Measurements from ENCODE around the gene ZNF837. TPM values are rescaled to one million over a fixed set of nuclear protein-coding genes. Genes with fewer than 3 reads are reported as not detected.

Gene ZNF837
- total and polyA plus RNA-seq, 2 of the 4 experiments (the other 2 are of a cell fraction) = 0.54 to 1.2 TPM

DNA sequence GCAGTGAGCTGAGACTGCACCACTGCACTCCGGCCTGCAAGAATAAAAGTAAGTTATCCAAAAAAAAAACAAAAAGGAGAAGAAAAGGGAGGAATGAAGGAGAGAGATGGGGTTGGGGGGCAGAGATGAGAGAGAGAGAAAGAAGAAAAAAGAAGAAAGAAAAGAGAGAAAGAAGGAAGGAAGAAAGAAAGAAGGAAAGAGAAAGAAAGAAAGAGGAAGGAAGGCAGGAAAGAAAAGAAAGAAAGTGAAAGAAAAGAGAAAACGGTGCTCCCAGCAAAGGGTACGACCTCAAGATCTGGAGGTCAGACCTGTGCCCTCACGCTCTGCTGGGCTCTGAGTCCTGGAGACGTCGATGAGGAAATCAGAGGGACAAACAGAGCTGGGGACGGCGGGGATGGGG is 31.2 kb downstream of the ZNF837 start:
- DNase-seq (no peak), ATAC-seq (ENCODE audit: low read depth) (no peak)
- no peak overlapping the region for H4K5ac ChIP-seq (ENCODE audit: low read depth, low read length)
- no peak overlapping the region for H3K4ac ChIP-seq (ENCODE audit: low read depth, low read length)
- no peak overlapping the region for H2BK20ac ChIP-seq (ENCODE audit: low read depth, low read length)
- H2BK5ac ChIP-seq (ENCODE audit: low read depth, low read length, poor library complexity, severe bottlenecking) = no peak overlapping the region
- H3K79me1 ChIP-seq (ENCODE audit: low read depth in 1 of 2, low read length in 2 of 2) = peaks cover 12 to 51% of the 10 kb centered on the region in 2 experiments
- no peak overlapping the region for H2BK120ac ChIP-seq (ENCODE audit: low read depth, low read length)
- BruUV-seq (replicated peaks) = no TSS peak
- POLR2A ChIA-PET (ENCODE audit: unreplicated experiment) = interaction anchor here (0.7 kb wide), 1 partner anchor 13 kb away, joined by 3 read pairs; the partner anchor contains the start of gene ZNF497
- H3K4me1 ChIP-seq (ENCODE audit: control insufficient read depth, insufficient read depth, low read length) = peaks cover 6% of the 10 kb centered on the region; the same call in 1 of the 2 replicates
- H3K4me2 ChIP-seq (ENCODE audit: low read depth, low read length) = no peak overlapping the region
- CTCF ChIA-PET = no interaction called here
- no peak overlapping the region for H3K9ac ChIP-seq (ENCODE audit: low read depth, low read length)
- no peak overlapping the region for H3K27ac ChIP-seq (ENCODE audit: insufficient read depth, low read length)
- dilution Hi-C loops (cut with HindIII; ENCODE audit: low sequenced_read_pairs, unreplicated experiment) (no loop called here), in situ Hi-C loops (cut with MboI; ENCODE audit: low sequenced_read_pairs) (no loop called here), intact Hi-C loops (cut with micrococcal nuclease) (no loop called here)
- H2AFZ ChIP-seq (replicated peaks; ENCODE audit: low read length, poor library complexity) = no peak overlapping the region
- no peaks in the 10 kb centered on the region for H3K27me3 ChIP-seq (ENCODE audit: control insufficient read depth, insufficient read depth, low read length)
- H3K4me3 ChIP-seq (ENCODE audit: insufficient read depth, low read depth, low read length) = no peak overlapping the region
- no peak overlapping the region for H4K91ac ChIP-seq (ENCODE audit: insufficient read depth, low read depth, low read length)
- no peaks in the 10 kb centered on the region for H3K9me3 ChIP-seq (ENCODE audit: control insufficient read depth, insufficient read depth, low read length)
- no peak overlapping the region for H2AK9ac ChIP-seq (replicated peaks; ENCODE audit: low read depth, low read length, poor library complexity)
- H3K18ac ChIP-seq (ENCODE audit: low read depth, low read length) = no peak overlapping the region
- H3K23ac ChIP-seq (ENCODE audit: low read depth, low read length) = 0 out of 2 replicates have a peak overlapping the region, but pooled peaks have one; percentile 73
- no peak overlapping the region for H4K8ac ChIP-seq (ENCODE audit: low read depth in 2 of 2, low read length in 2 of 2)
- WGBS, 2 experiments (ENCODE audit: extremely low coverage in 2 of 2, insufficient read length in 1 of 2) = 62% methylated on average over 5 of the region's 8 CpGs; no CpG with 5 or more reads in 1 of the 2 experiments
- peaks cover 8% of the 10 kb centered on the region; the same call in 1 of the 2 replicates for H3K9me1 ChIP-seq (ENCODE audit: insufficient read depth, low read length)
- no peak overlapping the region for H3K56ac ChIP-seq (ENCODE audit: extremely low read depth, insufficient read depth, low read length)
- peaks cover 11% of the 10 kb centered on the region; the same call in 1 of the 2 replicates for H3K36me3 ChIP-seq (ENCODE audit: control insufficient read depth, insufficient read depth, low read length)
- H4K20me1 ChIP-seq (ENCODE audit: insufficient read depth, low read length) = peaks cover 2% of the 10 kb centered on the region
- no peak overlapping the region for H2BK15ac ChIP-seq (ENCODE audit: low read depth, low read length)
- H3K14ac ChIP-seq (replicated peaks; ENCODE audit: low read depth, low read length) = no peak overlapping the region
- TF ChIP-seq FOS (IDR thresholded peaks at IDR 0.05; ENCODE audit: low read depth, low read length) (no peak), CEBPB (IDR thresholded peaks at IDR 0.05; ENCODE audit: low read depth, low read length) (no peak), MAZ (IDR thresholded peaks at IDR 0.05; ENCODE audit: borderline replicate concordance, low read depth, low read length) (no peak), RFX5 (IDR thresholded peaks at IDR 0.05; ENCODE audit: low read depth, low read length) (no peak), BHLHE40 (IDR thresholded peaks at IDR 0.05; ENCODE audit: low read depth, low read length) (no peak), MAFK (IDR thresholded peaks at IDR 0.05; ENCODE audit: low read depth, low read length) (no peak), MXI1 (IDR thresholded peaks at IDR 0.05; ENCODE audit: borderline replicate concordance, low read depth, low read length) (no peak), RCOR1 (IDR thresholded peaks at IDR 0.05; ENCODE audit: insufficient replicate concordance, low read length) (no peak), SMC3 (IDR thresholded peaks at IDR 0.05; ENCODE audit: low read depth, low read length) (no peak)
- TF ChIP-seq, protein P1, sequence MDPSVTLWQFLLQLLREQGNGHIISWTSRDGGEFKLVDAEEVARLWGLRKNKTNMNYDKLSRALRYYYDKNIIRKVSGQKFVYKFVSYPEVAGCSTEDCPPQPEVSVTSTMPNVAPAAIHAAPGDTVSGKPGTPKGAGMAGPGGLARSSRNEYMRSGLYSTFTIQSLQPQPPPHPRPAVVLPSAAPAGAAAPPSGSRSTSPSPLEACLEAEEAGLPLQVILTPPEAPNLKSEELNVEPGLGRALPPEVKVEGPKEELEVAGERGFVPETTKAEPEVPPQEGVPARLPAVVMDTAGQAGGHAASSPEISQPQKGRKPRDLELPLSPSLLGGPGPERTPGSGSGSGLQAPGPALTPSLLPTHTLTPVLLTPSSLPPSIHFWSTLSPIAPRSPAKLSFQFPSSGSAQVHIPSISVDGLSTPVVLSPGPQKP (IDR thresholded peaks at IDR 0.05; ENCODE audit: borderline replicate concordance, low read depth, low read length) = no peak
- no peak overlapping the region for H2AK5ac ChIP-seq (ENCODE audit: low read depth, low read length)

Measured in IMR-90 (cell line).